NCI-H345 treated with DMSO at 0.1 percent for 48 hours (cell line): ENCODE data around the gene DPH1.

Experiments
- DNase-seq: peaks from one replicate; lab custom pipeline; 2025; ENCODE audit not compliant: unreplicated experiment; lab: John Stamatoyannopoulos, UW

DPH1 gene

DNA sequence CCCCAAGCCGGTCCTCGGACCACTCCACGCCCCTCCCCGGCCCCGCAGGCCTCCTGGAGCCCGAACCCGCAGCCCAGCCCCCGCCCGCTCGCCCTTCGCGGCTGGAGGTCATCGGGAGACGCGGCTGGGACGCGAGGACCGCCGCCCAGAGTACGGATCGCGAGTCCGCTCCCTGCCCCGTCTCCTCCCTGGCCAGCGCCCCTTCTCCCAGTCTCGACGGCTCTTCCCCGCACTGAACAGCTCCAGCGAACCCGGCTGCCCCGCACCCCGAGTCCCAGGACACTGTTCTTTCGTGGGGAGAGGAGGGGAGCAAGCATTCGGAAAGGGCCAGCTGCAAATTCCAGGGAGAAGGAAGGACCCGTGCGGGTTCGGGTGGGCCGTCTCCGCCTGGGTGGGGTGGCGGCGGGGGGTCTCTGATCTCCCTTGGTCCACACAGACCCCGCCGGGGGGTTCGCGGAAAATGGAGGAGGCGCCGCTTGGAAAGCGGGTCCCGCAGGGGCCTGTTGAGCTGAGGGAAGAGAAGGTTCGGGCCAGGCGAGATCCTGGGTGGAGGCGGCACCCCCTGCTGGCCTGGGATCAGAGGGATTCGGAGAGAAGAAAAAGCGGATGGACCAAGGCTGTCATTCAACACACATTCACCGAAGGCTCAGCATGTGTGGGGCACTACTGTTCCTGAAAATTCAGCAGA is 4.2 kb upstream of the DPH1 start:
- DNase-seq: no peak

DNA sequence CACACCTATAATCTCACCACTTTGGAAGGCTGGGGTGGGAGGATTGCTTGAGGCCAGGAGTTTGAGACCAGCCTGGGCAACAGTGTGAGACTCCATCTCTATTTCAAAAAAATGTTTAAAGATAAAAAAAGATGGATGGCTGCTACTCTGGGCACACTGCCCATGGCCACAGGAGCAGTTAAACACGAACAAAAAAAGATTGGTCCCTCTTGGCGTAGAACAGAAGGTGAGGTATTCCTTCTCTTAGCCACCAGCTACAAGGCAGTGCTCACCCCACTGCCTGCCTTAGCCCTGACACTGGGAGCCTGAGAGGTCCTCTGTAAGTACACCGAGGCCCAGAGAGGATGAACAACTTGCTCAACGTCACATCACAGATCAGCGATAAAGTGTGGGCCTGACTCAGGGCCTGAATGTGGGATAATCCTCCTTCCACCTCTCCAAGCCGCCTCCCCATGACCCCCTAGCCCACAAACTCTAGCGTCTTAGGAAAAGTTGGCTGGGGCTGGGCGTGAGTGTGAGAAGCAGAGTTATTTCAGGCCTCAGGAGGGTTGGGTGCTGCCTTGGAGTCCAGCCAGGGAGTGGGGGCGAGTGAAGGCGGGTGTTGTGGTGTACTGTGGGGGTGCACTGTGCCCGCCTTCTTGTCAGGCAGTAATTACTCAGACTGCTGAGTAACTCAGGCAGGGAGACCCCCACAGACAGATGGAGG is 2.3 kb upstream of the DPH1 start:
- no peak for DNase-seq

DNA sequence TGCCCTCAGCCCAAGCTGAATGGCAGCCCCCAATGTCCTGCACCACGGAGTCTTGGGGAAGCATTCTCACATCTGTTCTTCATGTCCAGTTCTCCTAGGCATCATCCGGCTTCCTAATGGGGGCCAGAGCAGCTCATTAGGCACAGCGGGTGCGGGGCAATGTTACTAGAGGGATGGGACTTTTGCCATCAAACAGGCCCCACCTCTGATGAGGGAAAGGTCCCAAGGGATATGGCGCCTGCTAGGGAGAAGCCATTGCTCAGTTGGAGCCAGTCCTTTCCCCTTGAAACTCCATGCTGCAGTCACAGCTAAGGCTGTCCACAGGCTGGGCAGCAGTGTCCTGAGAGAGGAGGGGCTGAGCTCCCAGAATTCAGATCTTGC is 1.7 kb upstream of the DPH1 start:
- DNase-seq: no peak

DNA sequence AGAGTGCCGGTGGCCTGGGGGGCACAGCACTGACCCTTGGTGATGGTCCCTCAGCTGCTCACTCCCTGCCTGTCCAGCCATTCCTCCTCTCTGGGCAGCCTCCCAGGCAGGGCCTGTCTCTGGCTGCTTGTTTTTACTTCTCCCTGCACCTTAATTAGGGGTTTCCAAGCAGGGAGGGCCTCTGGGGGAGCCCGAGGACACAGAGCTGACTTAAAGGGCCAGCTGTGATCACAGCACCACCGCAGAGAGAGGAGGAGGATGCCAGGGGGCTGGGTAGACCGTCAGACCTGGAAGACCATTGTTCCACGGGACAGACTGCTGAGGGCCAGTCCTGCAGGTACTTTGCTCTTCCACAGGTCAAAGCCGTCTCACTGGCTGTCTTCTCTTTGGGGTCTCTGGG is 1.2 kb upstream of the DPH1 start:
- no peak for DNase-seq

DNA sequence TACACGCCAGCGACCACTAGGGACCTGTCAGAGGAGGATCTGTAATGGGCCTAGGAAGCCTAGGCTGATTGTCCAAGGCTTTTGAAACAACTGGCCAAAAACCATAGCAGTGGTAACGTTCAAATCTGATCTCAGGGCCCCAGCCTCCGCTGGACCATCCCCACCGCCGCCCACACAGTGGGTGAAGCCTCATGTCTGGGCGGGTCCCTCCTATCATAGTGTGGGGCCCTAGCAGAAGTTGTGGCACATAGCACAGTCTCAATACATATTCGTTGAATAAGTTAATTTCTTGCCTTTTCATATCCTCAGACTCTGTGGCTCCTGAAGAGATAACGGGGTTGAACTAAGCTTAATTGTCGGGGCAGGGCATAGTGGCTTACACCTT is 818 bp downstream of the DPH1 start:
- DNase-seq: no peak

DNA sequence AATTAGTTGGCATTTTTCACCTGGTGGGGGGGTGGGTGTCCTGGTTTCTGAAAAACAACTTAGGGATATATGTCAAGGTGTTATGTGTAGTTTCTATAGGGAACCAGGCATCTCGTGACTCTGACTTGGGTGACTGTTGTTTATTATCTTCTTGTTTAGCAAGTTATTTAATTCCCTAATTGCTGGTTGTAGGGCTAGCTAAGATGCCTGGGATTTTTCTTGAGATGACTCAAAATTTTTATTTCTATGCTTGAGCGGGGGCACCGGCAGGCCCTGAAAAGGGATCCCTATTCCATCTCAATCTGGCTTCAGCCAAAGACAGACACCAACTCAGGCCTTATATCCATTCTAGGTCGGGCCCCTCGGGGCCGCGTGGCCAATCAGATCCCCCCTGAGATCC is 3.2 kb downstream of the DPH1 start:
- DNase-seq: no peak

DNA sequence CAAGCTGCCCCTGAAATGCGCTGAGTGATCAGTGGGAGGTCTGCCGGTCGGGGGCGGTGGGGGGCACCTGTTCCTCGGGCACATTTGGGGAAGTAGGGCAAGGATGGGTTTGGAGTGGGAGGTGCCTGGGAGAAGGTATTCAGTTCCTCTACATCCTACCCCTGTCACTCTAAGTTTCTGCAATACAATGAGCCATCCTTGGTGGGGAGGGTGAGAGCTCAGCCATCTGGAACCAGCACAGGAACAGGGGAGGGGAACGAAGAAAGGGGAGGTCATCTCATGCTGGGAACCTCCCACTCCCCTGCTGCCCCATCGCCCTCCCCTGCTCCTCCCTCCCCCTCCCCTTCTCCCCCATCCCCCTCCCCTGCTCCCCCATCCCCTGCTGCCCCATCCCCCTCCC is 4.2 kb downstream of the DPH1 start:
- DNase-seq: no peak

DNA sequence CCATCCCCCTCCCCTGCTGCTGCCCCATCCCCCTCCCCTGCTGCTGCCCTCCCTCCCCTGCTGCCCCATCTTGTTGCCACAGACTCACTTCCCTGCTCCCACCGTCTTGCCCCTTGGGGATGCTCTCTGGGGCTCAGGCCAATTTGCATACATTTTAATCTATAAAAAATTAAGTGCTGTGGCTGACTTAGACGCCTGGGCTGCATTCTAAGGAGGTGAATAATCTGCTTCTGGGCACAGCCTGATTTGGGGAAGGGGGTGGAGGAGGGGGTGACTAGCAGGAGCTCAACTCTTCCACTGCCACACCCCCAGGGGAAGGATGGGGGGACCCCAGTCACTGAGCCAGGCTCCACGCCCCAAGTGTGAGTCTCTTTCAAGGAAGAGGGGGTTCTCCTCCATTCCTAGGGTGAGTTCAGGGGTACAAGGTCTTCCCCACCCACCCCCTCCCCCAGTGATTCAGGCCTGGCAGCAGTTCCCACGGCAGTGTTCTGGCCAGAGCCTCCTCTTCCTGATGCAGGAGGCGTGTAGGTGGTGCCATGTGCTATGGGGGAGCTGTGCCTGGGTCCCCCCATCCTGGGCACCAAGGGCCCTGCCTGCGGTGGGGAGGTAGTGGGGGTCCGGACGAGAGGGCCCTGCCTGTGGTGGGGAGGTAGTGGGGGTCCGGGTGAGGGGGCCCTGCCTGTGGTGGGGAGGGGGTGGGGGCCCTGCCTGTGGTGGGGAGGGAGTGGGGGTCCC is 5.0 kb downstream of the DPH1 start:
- DNase-seq: no peak

DNA sequence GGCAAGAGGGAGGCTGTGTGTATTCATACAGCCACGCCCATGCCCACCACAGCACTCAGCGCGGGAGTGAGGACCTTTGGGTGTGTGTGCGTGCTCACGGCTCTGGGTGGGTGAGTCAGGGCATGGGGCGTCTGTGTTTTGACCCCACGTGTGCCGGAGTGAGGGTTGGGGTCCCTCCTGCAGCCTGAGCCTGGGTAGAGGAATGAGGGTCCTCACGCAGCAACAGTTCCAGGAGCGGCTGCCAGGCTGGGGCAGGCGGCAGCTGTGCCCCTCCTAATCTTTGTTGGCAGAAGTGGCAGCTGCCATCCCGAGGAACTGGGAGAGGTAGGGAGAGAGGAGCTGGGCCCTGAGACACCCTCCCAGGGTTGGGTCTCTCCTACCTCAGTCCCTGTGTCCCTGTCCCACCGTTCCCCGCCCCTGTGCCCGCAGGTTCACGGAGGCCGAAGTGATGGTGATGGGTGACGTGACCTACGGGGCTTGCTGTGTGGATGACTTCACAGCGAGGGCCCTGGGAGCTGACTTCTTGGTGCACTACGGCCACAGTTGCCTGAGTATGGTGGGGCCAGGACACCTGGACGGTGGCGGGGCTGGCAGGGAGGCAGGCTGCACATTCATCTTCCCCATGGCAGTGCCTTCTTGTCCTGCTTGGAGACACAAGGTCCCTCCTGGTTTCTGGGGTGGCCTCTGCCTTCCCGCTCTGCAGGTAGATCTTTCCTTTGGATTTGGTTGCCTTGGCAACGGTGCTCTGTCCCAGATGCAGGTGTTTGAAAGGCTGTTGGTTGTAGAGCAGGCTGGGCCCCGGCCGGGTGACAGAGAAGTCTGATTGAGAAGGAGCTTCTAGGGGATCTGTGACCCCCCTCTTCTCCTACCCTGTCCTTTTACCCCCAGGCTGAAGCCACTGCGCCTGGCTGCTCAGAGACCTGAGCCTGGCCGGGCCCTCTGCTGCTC is 5.9 kb downstream of the DPH1 start:
- no peak for DNase-seq

DNA sequence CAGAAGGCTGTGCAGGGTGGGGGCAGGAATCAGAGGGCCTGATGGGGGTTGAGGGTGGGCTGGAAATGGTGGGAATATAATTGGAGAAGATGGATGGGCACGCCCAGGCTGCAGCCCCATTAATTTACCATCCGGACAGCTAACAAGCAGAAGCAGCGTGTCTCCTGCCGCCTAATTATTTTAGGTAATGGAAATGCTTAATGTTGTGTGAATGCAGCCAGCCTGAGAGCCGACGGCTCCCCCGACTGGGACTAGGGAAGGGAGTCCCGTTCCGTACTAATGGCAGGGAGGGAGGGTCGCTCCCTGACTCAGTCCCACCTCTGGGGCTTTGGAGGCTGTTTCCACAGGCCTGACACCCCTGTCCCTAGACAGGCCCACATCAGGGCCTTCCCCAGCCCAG is 7.2 kb downstream of the DPH1 start:
- no peak for DNase-seq

DNA sequence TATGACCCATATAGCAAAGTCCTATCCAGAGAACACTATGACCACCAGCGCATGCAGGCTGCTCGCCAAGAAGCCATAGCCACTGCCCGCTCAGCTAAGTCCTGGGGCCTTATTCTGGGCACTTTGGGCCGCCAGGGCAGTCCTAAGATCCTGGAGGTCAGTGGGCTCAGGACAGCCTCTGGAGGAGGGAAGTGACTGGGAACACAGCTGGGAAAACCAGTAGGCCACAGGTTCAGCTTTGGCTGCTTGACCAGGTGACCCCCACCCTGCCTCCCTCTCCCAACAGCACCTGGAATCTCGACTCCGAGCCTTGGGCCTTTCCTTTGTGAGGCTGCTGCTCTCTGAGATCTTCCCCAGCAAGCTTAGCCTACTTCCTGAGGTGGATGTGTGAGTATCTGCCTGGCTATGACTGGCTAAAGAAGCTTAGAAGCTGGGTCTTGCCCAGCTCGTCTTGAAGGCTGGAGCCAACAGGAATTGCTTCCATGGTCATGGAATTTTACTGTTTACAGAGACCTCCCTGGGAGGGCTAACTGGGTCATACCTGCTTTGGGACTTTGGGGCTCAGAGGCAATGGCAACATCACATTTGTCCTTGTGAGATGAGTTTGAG is 10.4 kb downstream of the DPH1 start:
- no peak for DNase-seq

DNA sequence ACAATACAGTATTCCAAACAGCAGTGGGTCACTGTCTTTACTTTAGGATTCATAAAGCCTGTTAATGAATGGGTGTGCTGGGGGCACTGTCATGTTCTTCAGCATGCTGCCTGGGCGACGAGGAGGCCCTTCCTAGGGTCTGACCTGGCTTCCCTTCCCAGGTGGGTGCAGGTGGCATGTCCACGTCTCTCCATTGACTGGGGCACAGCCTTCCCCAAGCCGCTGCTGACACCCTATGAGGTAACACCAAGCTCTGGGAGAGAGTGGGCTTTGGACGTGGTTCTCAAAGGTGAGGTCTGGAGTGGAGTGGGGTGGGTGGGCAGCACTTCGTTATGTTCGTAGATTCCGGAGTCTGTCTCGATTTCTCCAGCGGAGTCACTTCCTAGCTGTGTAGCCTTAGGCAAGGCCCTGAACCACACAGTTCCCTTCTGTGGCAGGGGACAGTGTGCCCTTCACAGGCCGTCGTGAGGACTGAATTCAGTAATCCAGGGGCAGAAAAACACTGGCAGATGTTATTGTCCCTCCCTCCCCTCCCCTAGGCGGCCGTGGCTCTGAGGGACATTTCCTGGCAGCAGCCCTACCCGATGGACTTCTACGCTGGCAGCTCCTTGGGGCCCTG is 11.1 kb downstream of the DPH1 start:
- no peak for DNase-seq

DNA sequence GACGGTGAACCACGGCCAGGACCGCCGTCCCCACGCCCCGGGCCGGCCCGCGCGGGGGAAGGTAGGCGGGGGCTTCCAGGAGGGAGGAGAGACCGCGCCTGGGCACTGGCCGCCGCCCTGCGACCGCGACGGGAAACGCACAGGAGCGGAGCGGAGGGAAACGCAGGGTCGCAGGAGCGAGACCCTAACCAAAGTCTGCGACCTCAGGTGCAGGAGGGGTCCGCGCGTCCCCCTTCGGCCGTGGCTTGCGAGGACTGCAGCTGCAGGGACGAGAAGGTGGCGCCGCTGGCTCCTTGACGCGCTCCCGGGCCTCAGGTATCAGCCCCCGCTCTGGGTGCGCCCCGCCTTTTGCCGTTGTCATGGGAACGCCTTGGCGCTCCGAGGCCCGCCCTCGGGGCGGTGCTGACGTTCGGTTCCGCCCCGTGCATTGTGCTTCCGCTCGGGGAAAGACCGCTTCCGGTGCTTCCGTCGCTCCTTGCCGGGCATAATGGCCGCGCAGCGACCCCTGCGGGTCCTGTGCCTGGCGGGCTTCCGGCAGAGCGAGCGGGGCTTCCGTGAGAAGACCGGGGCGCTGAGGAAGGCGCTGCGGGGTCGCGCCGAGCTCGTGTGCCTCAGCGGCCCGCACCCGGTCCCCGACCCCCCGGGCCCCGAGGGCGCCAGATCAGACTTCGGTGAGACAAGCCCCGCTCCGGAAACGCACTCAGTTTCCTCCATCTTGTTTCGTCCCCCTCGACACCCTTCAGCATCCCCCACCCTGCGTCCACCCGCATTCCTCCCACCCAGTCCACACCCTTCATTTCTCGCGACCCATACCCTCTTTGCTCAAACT is 11.8 kb downstream of the DPH1 start, which contains the start of gene OVCA2:
OVCA2 (plus strand) TSS at position 462 of the 829 bp plus-strand sequence; CDS start at position 488, 26 bp downstream.
- peak; percentile 76 for DNase-seq

DNA sequence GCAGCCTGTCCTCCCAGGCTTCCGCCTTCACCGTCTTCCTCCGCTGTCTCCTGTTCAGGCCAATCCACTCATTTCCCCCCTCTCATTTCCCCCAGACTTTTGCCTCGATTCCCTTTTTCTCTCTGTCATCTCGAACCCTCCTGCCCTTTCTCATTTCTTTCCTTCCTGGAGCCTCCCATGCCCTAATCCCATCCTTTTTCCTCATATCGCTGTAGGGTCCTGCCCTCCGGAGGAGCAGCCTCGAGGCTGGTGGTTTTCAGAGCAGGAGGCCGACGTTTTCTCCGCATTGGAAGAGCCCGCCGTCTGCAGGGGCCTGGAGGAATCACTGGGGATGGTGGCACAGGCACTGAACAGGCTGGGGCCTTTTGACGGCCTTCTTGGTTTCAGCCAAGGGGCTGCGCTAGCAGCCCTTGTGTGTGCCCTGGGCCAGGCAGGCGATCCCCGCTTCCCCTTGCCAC is 12.5 kb downstream of the DPH1 start:
- no peak for DNase-seq

DNA sequence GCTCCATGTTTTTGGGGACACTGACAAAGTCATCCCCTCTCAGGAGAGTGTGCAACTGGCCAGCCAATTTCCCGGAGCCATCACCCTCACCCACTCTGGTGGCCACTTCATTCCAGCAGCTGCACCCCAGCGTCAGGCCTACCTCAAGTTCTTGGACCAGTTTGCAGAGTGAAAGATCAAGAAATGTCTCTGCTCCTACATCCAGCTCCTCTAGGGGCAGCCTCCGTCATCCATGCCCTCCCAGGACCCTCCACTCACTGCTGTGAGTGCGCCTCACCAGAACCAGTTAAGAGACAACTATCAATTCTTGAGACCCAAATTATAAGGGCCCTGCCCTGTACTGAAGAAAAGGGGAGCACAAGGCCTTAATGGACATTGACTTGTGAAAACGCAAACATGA is 13.0 kb downstream of the DPH1 start:
- no peak for DNase-seq

DNA sequence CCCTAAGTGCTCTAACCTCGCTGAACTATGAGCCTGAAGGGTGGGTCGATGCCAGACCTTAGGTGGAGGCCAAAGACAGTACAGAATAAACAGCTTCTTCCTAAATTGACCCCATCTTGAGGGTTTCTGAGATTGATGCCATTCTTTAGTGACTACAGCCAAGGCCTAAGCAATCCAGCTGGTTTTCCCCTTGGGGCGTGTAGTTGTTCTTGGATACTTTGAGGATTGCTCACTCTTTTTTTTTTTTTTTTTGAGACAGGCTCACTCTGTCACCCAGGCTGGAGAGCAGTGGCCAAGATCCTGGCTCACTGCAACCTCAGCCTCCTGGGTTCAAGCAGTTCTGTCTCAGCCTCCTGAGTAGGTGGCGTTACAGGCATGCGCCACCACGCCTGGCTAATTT is 13.8 kb downstream of the DPH1 start:
- no peak for DNase-seq

DNA sequence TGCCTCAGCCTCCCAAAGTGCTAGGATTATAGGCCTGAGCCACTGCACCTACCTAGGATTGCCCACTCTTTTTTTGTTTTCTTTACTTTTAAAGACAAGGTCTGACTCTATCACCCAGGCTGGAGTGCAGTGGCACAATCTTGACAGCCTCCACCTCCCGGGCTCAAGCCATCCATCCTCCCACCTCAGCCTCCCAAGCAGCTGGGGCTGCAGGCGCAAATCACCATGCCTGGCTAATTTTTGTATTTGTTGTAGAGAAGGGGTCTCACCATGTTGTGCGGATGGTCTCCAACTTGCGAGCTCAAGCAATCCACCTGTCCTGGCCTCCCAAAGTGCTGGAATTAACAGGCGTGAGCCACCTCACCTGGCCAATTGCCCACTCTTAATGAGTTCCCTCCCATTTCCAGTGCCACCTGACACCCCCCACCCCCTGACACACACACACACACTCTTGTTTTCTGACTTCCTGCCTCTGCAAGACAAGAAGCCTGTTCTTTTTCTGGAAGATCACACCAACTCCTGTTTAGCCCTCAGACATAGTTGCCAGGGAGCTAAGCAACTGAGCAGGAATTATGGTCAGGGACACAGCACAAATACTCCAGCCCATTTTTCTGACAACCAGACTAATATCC is 14.4 kb downstream of the DPH1 start:
- DNase-seq: no peak

DNA sequence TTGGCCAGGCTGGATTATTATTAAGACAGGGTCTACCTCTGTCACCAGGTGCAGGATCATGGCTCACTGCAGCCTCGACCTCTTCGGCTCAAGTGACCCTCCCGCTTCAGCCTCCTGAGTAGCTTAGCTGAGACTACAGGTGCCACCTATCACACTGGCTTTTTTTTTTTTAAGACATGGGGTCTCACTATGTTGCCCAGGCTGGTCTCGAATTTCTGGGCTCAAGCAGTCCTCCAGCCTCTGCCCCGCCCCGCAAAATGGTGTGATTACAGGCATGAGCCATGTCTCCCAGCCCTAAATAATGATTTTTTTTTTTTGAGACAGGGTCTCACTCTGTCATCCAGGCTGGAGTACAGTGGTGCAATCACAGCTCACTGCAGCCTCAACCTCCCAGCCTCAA is 17.6 kb downstream of the DPH1 start:
- DNase-seq: no peak

DNA sequence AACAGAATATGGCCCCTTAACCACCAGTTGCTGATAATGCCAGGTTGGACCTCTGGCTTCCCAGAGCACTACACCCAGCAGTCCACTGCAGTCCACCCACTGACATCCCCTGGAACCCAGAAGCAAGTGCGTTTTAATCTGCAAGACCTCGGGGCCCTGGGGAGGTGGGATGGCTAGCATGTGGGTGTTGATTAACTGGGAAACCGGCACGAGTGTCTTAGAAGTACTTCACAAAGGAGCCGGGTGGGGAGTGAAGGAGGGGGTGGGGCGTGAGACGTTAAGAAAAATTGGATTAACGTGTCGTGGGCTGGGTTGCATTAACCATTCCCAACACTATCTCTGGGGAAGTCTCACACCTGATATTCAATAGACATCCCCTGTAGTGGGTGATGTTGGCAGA is 18.9 kb downstream of the DPH1 start:
- DNase-seq: no peak
